Measurements from ENCODE around the gene TCP1. TPM values are rescaled to one million over a fixed set of nuclear protein-coding genes. Genes with fewer than 3 reads are reported as not detected.

Gene TCP1
- total and polyA plus RNA-seq, 9 of the 15 experiments (the other 6 are each of a cell fraction or from before 2014, with no cell fraction given): 331 to 801 (median 645) TPM

DNA sequence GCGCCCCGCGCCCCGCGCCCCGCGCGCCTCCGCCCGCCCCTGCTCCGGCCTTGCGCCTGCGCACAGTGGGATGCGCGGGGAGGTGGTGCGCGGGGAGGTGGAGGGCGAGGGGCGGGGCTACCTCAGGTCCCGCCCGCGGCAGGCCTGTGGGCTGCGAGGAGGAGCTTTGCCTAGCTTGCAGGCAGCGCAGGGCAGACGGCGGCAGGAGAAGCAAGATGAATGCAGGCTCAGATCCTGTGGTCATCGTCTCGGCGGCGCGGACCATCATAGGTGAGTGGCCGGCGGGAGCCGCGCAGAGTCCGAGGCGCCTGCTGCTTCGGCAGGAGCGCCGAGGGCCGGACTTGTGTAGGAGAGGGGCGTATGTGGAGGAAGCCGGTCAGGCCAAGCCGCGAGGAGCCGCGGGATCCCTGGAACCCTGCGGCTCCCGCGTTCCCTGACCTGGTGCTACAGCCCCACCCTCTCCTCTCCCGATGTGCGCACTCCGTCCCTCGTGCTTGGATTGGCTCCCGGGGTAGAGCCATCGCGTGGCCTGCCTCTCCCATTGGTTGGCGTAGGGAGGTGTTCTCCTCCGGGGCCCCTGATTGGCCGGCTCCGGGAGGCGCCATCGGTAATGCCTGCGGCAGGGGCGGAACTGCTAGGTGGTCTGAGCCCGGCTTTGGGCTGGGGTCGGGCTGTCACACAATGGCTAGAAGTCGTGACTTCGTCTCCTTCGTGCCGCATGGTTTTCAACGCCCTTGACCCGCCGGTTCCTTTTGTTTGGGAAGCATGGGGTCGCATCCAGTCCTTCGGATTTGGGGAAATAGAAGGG is 27.3 kb downstream of the TCP1 start, which contains the start of gene ACAT2 (continued):
- TF ChIP-seq, protein P1, sequence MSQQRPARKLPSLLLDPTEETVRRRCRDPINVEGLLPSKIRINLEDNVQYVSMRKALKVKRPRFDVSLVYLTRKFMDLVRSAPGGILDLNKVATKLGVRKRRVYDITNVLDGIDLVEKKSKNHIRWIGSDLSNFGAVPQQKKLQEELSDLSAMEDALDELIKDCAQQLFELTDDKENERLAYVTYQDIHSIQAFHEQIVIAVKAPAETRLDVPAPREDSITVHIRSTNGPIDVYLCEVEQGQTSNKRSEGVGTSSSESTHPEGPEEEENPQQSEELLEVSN (IDR thresholded peaks at IDR 0.05; ENCODE audit: borderline replicate concordance in 1 of 2, extremely low read depth in 1 of 2, insufficient read depth in 1 of 2, insufficient read length in 1 of 2, low read depth in 1 of 2, low read length in 1 of 2, poor library complexity in 1 of 2, severe bottlenecking in 1 of 2): peak; percentile 59 to 84
- TF ChIP-seq NFE2L1 (tag; IDR thresholded peaks at IDR 0.05; ENCODE audit: borderline replicate concordance, low read depth): no peak
- peak in 1 of 2 experiments; percentile 92; a peak in 2 of 4 replicates for TF ChIP-seq HDAC1 (IDR thresholded peaks at IDR 0.05)
- no peak for TF ChIP-seq U2AF1 (optimal IDR thresholded peaks at IDR 0.05; ENCODE audit: low read depth, low read length)
- TF ChIP-seq COPS2 (conservative IDR thresholded peaks at IDR 0.05): no peak
- TF ChIP-seq, protein P2, sequence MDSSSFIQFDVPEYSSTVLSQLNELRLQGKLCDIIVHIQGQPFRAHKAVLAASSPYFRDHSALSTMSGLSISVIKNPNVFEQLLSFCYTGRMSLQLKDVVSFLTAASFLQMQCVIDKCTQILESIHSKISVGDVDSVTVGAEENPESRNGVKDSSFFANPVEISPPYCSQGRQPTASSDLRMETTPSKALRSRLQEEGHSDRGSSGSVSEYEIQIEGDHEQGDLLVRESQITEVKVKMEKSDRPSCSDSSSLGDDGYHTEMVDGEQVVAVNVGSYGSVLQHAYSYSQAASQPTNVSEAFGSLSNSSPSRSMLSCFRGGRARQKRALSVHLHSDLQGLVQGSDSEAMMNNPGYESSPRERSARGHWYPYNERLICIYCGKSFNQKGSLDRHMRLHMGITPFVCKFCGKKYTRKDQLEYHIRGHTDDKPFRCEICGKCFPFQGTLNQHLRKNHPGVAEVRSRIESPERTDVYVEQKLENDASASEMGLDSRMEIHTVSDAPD (CRISPR knock-in tag; IDR thresholded peaks at IDR 0.05): no peak
- TF ChIP-seq, protein P3, sequence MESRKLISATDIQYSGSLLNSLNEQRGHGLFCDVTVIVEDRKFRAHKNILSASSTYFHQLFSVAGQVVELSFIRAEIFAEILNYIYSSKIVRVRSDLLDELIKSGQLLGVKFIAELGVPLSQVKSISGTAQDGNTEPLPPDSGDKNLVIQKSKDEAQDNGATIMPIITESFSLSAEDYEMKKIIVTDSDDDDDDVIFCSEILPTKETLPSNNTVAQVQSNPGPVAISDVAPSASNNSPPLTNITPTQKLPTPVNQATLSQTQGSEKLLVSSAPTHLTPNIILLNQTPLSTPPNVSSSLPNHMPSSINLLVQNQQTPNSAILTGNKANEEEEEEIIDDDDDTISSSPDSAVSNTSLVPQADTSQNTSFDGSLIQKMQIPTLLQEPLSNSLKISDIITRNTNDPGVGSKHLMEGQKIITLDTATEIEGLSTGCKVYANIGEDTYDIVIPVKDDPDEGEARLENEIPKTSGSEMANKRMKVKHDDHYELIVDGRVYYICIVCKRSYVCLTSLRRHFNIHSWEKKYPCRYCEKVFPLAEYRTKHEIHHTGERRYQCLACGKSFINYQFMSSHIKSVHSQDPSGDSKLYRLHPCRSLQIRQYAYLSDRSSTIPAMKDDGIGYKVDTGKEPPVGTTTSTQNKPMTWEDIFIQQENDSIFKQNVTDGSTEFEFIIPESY (CRISPR knock-in tag; IDR thresholded peaks at IDR 0.05): 0 out of 2 replicates have a peak, but pooled peaks have one; percentile 30
- peak; percentile 84 for TF ChIP-seq SP1 (CRISPR knock-in tag; IDR thresholded peaks at IDR 0.05)
- TF ChIP-seq, protein P4, sequence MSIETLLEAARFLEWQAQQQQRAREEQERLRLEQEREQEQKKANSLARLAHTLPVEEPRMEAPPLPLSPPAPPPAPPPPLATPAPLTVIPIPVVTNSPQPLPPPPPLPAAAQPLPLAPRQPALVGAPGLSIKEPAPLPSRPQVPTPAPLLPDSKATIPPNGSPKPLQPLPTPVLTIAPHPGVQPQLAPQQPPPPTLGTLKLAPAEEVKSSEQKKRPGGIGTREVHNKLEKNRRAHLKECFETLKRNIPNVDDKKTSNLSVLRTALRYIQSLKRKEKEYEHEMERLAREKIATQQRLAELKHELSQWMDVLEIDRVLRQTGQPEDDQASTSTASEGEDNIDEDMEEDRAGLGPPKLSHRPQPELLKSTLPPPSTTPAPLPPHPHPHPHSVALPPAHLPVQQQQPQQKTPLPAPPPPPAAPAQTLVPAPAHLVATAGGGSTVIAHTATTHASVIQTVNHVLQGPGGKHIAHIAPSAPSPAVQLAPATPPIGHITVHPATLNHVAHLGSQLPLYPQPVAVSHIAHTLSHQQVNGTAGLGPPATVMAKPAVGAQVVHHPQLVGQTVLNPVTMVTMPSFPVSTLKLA (conservative IDR thresholded peaks at IDR 0.05): peak; percentile 72 to 91
- no peak for TF ChIP-seq EWSR1 (IDR thresholded peaks at IDR 0.05; ENCODE audit: borderline replicate concordance, low read depth, partially characterized antibody)
- peak; percentile 47 for TF ChIP-seq RFX5 (IDR thresholded peaks at IDR 0.05; ENCODE audit: low read depth, low read length)
- TF ChIP-seq CHD1 (IDR thresholded peaks at IDR 0.05; ENCODE audit: low read length): peak; percentile 100
- TF ChIP-seq CBFA2T2 (conservative IDR thresholded peaks at IDR 0.05): no peak
- no peak for TF ChIP-seq NONO (IDR thresholded peaks at IDR 0.05; ENCODE audit: low read depth in 2 of 2, low read length in 1 of 2)
- TF ChIP-seq HIVEP1 (CRISPR knock-in tag; IDR thresholded peaks at IDR 0.05): 0 out of 2 replicates have a peak, but pooled peaks have one; percentile 20
- peak; percentile 63; the same call in 1 of the 2 replicates for TF ChIP-seq TAF7 (tag; IDR thresholded peaks at IDR 0.05)
- TF ChIP-seq, protein P5, sequence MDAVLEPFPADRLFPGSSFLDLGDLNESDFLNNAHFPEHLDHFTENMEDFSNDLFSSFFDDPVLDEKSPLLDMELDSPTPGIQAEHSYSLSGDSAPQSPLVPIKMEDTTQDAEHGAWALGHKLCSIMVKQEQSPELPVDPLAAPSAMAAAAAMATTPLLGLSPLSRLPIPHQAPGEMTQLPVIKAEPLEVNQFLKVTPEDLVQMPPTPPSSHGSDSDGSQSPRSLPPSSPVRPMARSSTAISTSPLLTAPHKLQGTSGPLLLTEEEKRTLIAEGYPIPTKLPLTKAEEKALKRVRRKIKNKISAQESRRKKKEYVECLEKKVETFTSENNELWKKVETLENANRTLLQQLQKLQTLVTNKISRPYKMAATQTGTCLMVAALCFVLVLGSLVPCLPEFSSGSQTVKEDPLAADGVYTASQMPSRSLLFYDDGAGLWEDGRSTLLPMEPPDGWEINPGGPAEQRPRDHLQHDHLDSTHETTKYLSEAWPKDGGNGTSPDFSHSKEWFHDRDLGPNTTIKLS (IDR thresholded peaks at IDR 0.05; ENCODE audit: borderline replicate concordance, low read depth): peak; percentile 71; the same call in 1 of the 2 replicates
- TF ChIP-seq ZNF3 (CRISPR knock-in tag; IDR thresholded peaks at IDR 0.05): no peak

Measured in K562 (cell line).